NCI-H82 (cell line): ENCODE results near the gene PRG2.
"Not testable (repeated sequence)": the region's sequence is repeated elsewhere in the genome, so short reads cannot be mapped to it uniquely, and the experiment has no call there.

ENCODE experiments used
- DNase-seq: peaks from one replicate; lab custom pipeline; 2025; lab: John Stamatoyannopoulos, UW

The PRG2 gene

DNA sequence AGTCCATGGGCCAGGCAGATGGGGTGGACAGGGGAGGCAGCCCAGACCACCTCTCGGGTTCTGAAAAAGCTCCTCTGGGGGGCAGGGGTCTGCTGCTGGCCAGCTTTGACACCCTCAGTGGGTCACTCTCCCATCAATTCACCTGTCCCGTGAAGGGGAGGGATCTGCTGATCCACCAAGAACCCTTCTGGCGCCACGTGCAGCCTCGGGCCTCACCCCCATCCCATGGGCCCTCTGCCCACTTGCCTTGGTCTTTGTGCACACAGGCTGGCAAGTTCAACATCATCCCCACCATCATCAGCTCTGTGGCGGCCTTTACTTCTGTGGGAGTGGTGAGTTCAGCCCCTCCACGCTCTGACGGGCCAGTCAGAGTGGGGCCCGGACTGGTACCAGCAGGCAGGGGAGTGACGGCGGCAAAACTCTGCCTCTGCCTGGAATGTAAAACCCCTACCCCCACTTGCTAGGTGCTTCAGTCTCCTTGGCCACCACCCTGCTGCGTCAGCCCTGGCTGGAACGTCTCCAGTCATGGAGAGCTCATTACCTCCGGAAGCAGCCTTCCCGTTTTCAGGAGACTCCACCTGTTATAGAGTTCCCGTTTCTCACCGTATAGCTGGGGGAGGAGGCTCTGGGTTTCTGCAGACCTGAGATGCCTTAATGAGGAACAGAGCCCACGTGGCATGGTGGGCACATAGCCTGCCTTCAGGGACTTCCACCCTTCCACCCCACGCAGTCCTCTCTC, 22.2 kb downstream of the PRG2 start:
- DNase-seq = peak; percentile 79

DNA sequence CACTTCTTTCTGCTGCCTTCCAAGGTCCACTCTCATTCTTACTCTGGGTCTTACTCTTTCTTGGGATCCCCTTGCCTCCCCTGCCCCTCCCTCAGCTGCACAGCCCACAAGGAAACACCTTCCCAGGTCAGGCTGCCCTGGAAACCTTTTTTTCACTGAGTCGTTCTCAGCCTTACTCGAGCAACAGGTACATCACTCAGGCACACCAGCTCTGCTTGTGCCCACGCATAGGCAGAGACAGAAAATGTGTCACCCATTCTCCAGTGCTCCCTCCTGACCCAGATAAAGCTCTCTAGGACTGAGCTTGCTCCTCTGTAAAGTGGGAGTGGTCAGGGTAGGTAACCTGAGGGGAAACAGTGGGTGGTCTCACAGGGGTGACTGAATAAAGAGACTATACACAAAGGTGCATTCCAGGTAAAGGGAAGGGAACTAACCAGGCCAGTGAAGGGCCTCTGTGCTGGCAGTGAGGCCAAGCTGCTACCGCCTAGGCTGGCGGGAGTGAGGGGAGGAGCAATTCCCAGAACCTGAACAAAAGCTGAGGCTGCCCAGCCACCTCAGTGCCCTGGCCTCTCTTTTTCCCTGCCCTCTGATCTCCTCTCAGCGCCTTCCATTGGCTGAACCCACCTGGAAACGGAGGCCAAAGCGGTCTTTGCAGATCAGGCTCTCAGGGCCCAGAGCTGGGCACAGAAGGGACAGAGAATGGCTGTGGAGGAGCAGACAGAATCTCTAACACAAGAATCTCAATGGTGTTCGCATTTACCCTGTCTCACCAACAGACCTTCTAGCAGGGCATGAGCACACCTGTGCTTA, 25.4 kb downstream of the PRG2 start:
- peak; percentile 27 for DNase-seq

DNA sequence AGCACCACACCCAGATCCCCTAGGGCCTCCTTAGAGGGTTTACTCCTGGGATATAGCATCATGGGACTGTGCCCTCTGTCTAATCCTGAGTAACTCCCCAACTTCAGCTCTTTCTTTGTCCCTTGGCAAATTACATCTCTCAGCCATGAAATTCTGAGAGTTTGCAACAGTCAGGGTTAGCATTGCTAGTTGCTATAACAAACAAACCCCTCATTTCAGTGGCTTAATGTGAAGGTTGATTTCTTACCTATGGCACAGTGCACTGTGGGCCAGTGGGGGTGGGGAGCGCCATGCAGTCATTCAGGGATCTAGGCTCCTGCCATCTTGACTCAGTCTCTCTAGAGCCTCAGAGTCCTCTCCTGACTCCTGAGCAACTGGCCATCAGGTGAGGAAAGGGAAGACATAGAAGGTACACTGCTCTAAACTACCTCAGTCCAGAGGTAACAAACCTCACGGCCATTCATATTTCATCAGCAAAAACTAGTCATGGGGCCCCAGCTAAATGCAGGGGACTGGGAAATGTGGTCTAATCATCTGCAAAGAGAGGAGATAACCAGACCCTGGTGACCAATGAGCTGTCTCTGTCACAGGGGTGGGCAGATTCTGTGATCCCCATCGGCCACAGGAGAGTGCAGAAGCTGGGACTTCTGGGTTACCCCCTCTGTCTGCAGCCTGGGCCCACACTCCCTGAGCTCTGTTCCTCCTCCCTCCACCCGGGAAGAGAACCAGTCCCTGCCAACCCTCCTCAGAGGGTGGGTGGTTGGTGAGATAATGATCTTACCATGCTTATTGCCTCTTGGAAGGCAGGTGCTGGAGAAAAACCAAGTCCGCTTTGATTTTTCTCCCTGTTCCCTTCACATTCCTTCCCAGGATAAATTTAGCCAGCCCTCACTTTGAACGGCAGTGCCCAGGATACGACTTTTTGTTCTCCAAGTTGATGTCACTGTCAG, 27.0 kb downstream of the PRG2 start:
- no peak for DNase-seq

DNA sequence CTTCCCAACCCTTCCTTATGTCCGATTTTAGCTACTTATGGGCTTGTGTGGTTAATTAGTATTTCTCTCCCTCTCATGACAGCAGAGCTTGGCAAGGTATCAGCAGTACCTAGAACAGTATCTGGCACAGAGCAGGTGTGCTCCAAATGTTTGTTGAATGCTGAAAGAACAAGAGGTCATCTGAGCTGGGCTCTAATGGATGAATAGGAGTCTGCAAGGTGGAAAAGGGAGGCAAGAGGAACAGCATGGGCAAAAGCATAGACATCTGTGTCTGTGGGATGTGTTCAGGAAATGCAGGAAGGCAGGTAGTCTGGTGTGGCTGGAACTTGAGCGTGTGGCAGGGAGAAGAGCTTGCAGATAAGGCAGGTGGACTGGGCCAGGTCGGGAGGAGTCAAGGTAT, 28.5 kb downstream of the PRG2 start:
- no peak for DNase-seq

DNA sequence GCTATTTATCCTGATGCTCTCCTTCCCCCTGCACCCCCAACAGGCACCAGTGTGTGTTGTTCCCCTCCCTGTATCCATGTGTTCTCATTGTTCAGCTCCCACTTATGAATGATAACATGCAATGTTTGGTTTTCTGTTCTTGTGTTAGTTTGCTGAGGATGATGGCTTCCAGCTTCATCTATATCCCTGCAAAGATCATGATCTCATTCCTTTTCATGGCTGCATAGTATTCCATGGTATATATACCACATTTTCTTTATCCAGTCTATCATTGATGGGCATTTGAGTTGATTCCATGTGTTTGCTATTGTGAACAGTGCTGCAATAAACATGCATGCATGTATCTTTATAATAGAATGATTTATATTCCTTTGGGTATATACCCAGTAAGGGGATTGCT, 29.0 kb downstream of the PRG2 start:
- DNase-seq = not testable (repeated sequence)

- no peak for DNase-seq
Measured at GRCh38 chr11:57360991-57361390, 29.5 kb downstream of the PRG2 start.

- peak; percentile 31 for DNase-seq
Measured at GRCh38 chr11:57359896-57360690, 30.4 kb downstream of the PRG2 start.

DNA sequence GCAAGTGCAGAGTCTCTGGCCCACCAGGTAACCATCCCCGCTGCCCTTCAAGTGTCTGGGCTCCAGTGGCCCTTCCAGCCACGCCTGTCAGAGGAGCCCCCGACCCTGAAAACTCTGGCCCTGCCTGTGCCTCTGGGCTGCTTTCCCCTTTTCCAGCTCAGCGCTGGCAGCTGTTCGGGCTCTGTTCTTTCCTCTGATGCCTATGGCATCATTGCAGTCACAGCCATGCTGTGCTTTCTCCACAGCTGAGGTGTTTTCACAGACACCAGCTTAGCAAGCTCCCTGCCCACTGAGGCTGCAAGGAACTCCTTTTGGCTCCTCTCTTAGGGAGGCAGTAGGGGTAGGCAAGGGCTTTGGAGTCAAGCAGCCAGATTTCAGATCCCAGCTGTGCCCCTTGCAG, 31.1 kb downstream of the PRG2 start:
- DNase-seq = no peak

- DNase-seq = no peak
Measured at GRCh38 chr11:57358991-57359390, 31.5 kb downstream of the PRG2 start.

DNA sequence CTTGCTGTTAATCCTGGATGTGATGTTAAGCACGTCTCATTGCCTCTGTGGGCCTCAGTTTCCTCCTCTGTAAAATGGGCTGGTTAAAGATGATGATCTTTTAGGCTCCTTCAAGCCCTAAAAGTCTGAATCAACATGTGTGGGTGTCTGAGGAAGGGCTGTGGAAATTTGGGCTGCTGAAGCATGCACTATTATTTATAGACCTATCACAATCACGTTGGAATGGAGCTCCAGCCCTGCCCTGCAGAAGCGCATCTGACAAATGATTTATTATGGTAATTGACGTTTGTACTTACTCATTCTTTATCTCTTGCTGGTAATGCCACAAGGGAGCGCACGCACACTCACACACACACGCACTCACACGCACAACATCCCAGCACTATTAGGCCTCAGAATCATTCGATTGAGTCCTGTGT, 31.9 kb downstream of the PRG2 start:
- no peak for DNase-seq

- DNase-seq = peak; percentile 45
Measured at GRCh38 chr11:57357856-57358255, 32.6 kb downstream of the PRG2 start.

DNA sequence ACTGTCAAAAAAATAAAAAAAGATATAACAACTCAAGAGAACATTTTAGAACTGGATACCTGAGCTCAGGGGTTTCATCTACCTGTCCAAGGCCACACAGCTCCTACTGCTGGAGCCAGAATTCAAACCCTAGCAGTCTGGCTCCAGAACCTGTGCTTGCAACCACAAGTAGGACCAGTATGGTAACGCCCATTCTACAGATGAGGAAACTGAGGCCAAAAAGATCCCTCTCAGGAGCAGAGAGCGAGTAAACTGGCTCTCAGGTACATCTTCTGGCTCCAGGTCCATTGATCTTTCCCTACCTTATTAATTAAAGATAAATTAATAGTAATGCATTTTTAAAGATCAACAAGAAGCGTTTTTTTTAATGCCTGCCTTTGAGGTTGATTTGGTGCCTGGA, 33.1 kb downstream of the PRG2 start:
- no peak for DNase-seq

DNA sequence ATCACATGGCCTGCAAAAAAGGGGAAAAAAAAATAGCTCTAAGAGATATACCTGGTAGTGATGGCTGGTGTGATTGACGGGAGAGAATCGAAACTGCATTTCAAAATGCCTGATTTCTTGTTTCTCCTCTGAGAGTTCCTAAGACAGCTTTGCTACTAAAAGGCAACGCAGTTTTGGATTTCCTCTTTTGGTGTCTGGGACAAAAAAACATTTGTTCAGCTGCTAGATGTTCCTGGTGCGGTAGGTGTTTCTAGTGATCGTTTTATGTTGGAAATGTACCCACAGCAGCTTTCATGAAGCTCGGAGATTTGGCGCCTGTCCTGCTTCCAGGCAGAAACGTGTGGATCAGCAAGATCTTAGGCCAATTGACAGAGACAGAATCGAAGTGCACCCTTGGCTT, 34.2 kb downstream of the PRG2 start:
- no peak for DNase-seq

GRCh38 chr11:57354699-57355098, 35.8 kb downstream of the PRG2 start:
- peak; percentile 71 for DNase-seq

DNA sequence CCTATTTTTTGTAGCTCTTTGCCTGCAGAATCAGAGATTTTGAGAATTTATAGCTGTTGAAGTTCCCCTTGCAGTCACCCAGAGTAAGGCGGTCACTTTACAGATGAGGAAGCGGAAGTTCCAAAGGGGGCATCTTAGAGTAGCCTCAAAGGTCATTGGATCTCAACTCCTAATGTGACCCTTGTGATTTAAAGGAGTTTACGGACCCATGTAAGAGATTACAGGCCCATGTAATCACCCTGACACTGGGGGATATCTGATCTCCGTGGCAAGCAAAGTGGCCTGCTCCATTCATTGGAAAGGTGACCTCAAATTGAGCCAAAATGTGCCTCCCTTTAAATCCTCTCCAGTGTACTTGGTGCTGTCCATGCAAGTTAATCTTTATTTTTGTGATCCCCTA, 36.6 kb downstream of the PRG2 start:
- DNase-seq = peak; percentile 26

DNA sequence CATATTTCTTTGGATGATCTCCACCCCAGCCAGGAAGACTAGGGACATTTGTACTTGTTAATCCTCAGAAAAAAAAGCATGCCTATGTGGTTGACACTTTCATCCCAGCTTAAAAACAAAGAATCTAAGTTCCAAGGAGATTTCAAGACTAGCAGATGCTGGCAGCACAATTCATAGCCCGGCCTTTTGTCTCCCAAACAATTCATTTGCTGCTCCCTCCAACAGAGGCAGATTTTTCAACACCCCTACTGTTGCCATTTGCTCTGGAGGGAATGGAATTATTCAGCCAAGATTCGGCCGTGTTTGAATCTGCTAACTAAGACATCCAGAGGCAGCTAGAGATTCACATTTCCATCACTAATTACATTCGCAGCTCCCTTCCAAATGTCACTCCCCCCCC, 37.0 kb downstream of the PRG2 start:
- peak; percentile 32 for DNase-seq

GRCh38 chr11:57353036-57353435, 37.4 kb downstream of the PRG2 start:
- no peak for DNase-seq

DNA sequence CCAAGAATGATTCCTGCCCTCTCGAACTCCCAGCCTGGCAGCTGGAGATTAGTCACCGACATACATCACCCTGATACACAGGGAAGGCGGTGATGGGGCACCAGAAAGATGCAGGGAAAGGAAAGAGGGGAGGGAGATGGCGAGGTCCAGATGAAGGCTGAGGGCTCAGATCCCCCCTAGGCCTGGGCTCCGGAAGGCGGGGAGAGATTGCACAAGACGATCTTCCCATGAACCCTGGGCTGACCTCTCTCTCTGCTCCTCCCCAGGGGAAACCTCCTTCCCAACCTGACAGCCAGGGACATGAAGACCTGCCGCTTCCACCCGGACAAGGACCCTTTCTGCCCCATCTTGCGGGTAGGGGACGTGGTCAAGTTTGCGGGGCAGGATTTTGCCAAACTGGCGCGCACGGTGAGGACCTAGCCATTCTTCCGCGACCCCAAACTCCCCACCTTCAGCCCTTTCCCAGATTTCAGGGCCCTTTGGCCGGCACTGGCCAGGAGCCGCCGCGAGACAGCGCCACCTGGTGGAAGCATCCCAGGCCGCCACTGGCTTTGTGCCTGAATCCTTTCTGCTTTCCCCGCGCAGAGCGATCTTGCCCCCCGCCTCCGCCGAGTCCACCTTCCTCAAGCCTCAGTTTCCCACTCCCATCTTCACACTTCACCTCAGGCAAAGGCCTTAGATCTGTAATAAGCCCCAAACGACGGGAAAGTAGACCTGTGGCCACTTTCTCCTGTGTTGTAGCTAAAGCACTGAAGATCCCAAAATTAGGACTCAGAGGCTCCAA, 40.8 kb downstream of the PRG2 start:
- no peak for DNase-seq

DNA sequence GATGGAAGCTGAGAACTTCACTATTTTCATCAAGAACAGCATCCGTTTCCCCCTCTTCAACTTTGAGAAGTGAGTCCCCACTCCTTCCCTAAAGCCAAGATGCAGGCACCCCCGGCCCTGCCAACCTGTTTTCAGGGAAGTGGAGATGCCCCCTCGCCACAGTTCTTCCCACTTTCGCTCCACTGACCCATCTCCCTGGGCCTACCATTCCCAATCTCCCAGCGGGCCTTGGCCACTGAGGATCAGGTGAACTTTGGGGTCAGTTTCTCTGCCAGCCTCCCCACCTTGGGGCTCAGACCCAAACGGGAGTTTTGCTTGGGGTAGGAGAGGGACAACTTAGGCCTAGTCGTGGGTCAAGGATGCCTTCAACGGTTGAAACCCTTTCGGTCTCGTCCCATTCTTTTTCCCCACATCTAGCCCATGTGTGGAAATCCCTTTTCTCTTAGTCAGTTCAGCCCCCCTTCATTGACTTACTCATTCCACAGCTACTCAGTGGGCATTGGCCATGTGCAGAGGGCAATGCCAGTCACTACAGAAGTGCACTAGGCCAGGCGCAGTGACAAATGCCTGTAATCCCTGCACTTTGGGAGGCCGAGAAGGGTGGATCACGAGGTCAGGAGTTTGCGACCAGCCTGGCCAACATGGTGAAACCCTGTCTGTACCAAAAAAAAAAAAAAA, 41.7 kb downstream of the PRG2 start:
- no peak for DNase-seq

DNA sequence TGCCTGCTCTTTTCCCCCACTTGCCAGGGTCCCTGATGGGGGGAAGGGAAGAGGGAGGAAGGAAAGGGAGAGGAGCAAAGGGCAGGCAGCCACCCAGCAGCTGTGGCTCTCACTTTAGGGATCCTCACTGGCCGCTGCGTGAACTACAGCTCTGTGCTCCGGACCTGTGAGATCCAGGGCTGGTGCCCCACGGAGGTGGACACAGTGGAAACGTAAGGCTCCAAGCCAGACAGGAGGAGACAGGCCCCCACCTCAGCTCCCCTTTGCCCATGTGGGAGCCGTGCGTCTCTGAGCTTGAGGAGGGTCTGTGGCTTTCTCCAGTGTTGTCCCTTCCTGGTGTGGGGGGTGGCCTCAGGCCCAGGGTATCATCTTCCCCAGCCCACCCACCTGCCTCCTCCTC, 42.4 kb downstream of the PRG2 start:
- DNase-seq = peak; percentile 8
